Ovary (tissue), 3 donors: ENCODE results near the gene MPC1.

Source experiments
- CTCF ChIP-seq, 3 donors: fragments of 450-650 bp in 2 of 3; fragments of 200-600 bp in 1 of 3; IDR thresholded peaks; one replicate each; pipeline versions ENCODE4 v1.5.1 to v1.8.0; 2016 to 2022; ENCODE audit warnings: antibody characterized with exemption in 3 of 3, mild to moderate bottlenecking in 1 of 3
- EP300 ChIP-seq: sonication (generic); formaldehyde crosslinking; IDR thresholded peaks from one replicate; pipeline ENCODE4 v1.6.1; 2017; ENCODE audit warnings: antibody characterized with exemption
- POLR2A ChIP-seq: fragments of 450-650 bp; IDR thresholded peaks from one replicate; pipeline ENCODE4 v1.6.1; 2017; ENCODE audit warnings: antibody characterized with exemption, mild to moderate bottlenecking, moderate library complexity
- donor health status: DM: no; HTN: no; CAD: no.

- TF ChIP-seq CTCF (IDR thresholded peaks at IDR 0.05), result no peak
- no peak for TF ChIP-seq POLR2A
- no peak for TF ChIP-seq EP300
Observed at GRCh38 chr6:166379103-166379586, 3.6 kb downstream of the MPC1 start.
